GM13976 (cell line): ENCODE measurements around the gene DCK.
"Not testable (repeated sequence)": the region's sequence is repeated elsewhere in the genome, so short reads cannot be mapped to it uniquely, and the experiment has no call there.

Source experiments
- DNase-seq: peaks from one replicate; pipeline ENCODE4 v3.0.0; 2012; ENCODE audit warnings: low spot score
- in situ Hi-C: fragments of 300-500 bp; cut with MboI; formaldehyde crosslinking; loops from one replicate; pipeline ENCODE4 v1.12.0; 2022; ENCODE audit warnings: low sequenced_read_pairs, mixed read lengths, inconsistent platforms; ENCODE audit not compliant: unreplicated experiment
- TF ChIP-seq, protein P1 (sequence below): IDR thresholded peaks from 2 replicates; pipeline ENCODE4 v1.5.1; 2012; ENCODE audit warnings: borderline replicate concordance, mild to moderate bottlenecking; ENCODE audit not compliant: insufficient read depth; ENCODE audit errors: extremely low read depth, missing control alignments, control extremely low read depth

DCK gene

GRCh38 chr4:71027611-71028010 lies 34.2 kb downstream of the DCK start:
- no peak for DNase-seq
- in situ Hi-C loops = loop anchor here (25.0 kb wide), 1 partner anchor 90 kb away; no protein-coding TSS in a partner anchor
- TF ChIP-seq, protein P1, sequence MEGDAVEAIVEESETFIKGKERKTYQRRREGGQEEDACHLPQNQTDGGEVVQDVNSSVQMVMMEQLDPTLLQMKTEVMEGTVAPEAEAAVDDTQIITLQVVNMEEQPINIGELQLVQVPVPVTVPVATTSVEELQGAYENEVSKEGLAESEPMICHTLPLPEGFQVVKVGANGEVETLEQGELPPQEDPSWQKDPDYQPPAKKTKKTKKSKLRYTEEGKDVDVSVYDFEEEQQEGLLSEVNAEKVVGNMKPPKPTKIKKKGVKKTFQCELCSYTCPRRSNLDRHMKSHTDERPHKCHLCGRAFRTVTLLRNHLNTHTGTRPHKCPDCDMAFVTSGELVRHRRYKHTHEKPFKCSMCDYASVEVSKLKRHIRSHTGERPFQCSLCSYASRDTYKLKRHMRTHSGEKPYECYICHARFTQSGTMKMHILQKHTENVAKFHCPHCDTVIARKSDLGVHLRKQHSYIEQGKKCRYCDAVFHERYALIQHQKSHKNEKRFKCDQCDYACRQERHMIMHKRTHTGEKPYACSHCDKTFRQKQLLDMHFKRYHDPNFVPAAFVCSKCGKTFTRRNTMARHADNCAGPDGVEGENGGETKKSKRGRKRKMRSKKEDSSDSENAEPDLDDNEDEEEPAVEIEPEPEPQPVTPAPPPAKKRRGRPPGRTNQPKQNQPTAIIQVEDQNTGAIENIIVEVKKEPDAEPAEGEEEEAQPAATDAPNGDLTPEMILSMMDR = no peak

DNA sequence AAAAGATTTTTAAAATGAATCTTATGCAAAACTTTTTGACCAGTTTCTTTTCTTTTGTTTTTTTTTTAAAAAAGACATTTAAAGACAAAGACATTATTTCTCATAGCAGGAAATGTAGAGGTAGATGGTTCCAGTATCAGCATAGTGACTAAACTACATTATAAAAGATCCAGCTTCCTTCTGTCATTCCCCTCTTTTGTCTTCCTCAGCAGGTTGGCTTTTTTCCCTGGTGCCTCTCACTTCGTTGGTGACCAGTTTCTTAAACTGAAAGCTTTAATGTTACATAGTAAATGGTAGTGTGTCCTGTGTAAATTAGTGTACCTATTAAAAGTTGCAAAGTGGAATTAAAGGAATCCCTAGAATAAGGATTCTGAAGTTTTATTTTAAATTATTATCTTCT lies 36.1 kb downstream of the DCK start:
- TF ChIP-seq, protein P1 = no peak
- DNase-seq = no peak
- in situ Hi-C loops = loop anchor here (25.0 kb wide), 1 partner anchor 92 kb away; no protein-coding TSS in a partner anchor

- DNase-seq = not testable (repeated sequence)
- in situ Hi-C loops = loop anchor here (25.0 kb wide), 1 partner anchor 95 kb away; no protein-coding TSS in a partner anchor
Observed at GRCh38 chr4:71032106-71032505, 38.7 kb downstream of the DCK start.

- DNase-seq = no peak
- in situ Hi-C loops = loop anchor here (25.0 kb wide), 1 partner anchor 108 kb away; no protein-coding TSS in a partner anchor
- TF ChIP-seq, protein P1 = no peak
Observed at GRCh38 chr4:71045256-71045655, 51.8 kb downstream of the DCK start.

GRCh38 chr4:71049395-71049794 lies 55.9 kb downstream of the DCK start:
- no peak for DNase-seq
- in situ Hi-C loops = loop anchor here (25.0 kb wide), 1 partner anchor 112 kb away; no protein-coding TSS in a partner anchor
- TF ChIP-seq, protein P1 = no peak

- TF ChIP-seq, protein P1 = no peak
- in situ Hi-C loops = no loop called here
- no peak for DNase-seq
Observed at GRCh38 chr4:71050809-71051208, 57.4 kb downstream of the DCK start.

- DNase-seq = no peak
- TF ChIP-seq, protein P1 = no peak
- in situ Hi-C loops = no loop called here
Observed at GRCh38 chr4:71052034-71052433, 58.6 kb downstream of the DCK start.
